Lower leg skin (tissue), 4 donors: ENCODE data around the gene KCNK7. TPM values are rescaled to one million over a fixed set of nuclear protein-coding genes. Genes with fewer than 3 reads are reported as not detected.

ENCODE experiments used
- DNase-seq, 2 donors: peaks; one replicate each; pipeline ENCODE4 v3.0.0-alpha.2; 2019; ENCODE audit warnings: low spot score in 2 of 2
- H3K4me3 ChIP-seq: fragments of 200-600 bp; sonication (generic); 2 replicates; pipeline ENCODE4 v1.5.1; 2017; ENCODE audit warnings: mild to moderate bottlenecking, low read depth; ENCODE audit not compliant: poor library complexity, severe bottlenecking
- POLR2A ChIP-seq, 2 donors: fragments of 450-650 bp; IDR thresholded peaks; one replicate each; pipeline ENCODE4 v1.6.1; 2016 to 2017; ENCODE audit warnings: antibody characterized with exemption in 2 of 2, mild to moderate bottlenecking in 1 of 2, moderate library complexity in 1 of 2
- WGBS, 2 donors: methylation state at CpG; one replicate each; pipeline ENCODE4 v1.1.5; 2018; 5-methylcytosine and 5-hydroxymethylcytosine counted together
- intact Hi-C: fragments of 100-400 bp; cut with DNase I; formaldehyde crosslinking; loops from one replicate; pipeline ENCODE4 v1.15.0; 2023; ENCODE audit warnings: low total_unique reads
- total RNA-seq, 4 donors: library from RNA; depleted of rRNA; stranded (reverse); fragments of >200 nt; gene quantifications; one replicate each; pipeline ENCODE4 v1.1.0, GENCODE V29; 2016
- TF ChIP-seq, protein P1 (sequence below), 3 donors: fragments of 450-650 bp; IDR thresholded peaks; one replicate each; pipeline ENCODE4 v1.5.1; 2016; ENCODE audit warnings: antibody characterized with exemption in 3 of 3, mild to moderate bottlenecking in 3 of 3, moderate library complexity in 2 of 3

The KCNK7 gene
- total RNA-seq, 4 donors from 2014 or later, result 168 to 197 (median 184) TPM

DNA sequence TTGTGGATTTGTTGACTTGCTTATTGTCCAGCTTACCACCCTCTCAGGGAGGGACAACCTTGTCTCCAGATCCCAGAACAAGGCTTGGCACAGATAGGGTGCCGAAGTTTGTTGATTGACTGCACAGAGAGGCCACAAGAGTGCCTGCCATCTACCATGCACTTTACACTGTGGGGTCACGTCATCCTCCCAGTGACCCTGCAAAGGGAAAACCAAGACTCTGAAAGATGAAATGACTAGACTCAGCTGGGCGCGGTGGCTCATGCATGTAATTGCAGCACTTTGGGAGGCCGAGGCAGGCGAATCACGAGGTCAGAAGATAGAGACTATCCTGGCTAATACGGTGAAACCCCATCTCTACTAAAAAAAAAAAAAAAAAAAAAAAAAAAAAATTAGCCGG, 32.8 kb downstream of the KCNK7 start:
- intact Hi-C loops, result no loop called here
- TF ChIP-seq, protein P1, sequence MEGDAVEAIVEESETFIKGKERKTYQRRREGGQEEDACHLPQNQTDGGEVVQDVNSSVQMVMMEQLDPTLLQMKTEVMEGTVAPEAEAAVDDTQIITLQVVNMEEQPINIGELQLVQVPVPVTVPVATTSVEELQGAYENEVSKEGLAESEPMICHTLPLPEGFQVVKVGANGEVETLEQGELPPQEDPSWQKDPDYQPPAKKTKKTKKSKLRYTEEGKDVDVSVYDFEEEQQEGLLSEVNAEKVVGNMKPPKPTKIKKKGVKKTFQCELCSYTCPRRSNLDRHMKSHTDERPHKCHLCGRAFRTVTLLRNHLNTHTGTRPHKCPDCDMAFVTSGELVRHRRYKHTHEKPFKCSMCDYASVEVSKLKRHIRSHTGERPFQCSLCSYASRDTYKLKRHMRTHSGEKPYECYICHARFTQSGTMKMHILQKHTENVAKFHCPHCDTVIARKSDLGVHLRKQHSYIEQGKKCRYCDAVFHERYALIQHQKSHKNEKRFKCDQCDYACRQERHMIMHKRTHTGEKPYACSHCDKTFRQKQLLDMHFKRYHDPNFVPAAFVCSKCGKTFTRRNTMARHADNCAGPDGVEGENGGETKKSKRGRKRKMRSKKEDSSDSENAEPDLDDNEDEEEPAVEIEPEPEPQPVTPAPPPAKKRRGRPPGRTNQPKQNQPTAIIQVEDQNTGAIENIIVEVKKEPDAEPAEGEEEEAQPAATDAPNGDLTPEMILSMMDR (IDR thresholded peaks at IDR 0.05), result no peak
- TF ChIP-seq POLR2A (IDR thresholded peaks at IDR 0.05), result no peak
- DNase-seq, result no peak
- no peak overlapping the region for H3K4me3 ChIP-seq
- WGBS, 2 donors, result 85 to 89% methylated on average over 9 of the region's 9 CpGs

DNA sequence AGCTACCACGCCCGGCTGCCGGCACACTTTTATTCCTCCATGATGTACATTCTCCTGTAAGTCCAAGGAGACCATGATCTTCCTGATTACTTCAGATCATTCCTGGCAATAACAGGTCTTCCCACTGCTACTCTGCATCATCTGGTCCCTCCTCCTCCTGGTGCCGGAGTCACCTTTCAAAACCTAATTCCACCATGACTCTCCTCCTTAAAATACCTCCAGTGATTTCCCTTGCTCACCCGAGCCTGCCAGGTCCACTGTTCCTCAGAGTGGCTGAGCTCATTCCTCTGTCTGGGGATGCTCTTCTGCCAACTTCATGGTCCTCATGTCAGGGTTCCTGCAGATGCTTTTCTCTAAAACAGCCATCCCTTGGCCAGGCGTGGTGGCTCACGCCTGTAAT, 33.6 kb downstream of the KCNK7 start:
- TF ChIP-seq, protein P1 (IDR thresholded peaks at IDR 0.05), result no peak
- no peak for TF ChIP-seq POLR2A (IDR thresholded peaks at IDR 0.05)
- intact Hi-C loops, result no loop called here
- DNase-seq, result no peak
- no peak overlapping the region for H3K4me3 ChIP-seq
- 91 to 92% methylated on average over 7 of the region's 7 CpGs for WGBS, 2 donors

DNA sequence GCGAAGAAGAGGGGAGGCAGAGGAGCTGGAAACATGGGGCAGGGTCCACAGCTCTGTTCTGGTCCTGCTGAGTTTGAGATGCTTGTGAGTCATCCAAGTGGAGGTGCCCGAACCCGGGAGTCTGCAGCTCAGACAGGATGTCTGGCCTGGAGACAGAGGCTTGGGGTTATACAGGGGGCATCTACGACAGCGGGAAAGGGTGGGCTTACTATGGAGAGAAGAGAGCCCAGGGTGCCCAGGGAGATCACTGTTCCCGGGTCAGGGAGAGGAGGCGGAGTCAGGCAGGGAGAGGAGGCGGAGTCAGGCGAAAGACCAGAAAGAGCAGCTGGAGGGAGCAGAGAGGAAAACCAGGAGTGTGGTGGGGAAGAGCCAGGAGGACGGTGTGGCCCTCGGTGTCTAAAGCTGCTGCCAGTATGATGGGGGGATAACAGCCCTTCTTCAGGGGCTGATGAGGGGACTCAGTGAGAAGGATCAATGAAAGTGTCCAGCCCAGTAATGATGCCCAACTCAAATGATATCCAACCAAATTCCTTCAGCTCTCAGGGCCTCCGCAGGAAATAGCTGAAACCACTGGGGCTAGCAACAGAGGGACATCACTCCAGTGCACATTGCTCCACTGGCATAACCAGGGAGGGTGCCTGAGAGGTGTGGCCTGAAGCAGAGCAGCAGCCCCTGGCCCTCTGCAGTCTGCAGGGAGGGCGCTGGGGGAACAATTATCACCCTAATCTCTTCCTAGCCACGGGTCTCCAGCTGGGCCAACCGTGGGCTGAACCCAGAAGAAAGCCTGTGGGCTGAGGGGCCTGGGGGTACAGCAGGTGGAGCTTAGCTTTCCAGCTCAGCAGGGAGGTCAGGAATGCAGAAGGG, 34.8 kb downstream of the KCNK7 start:
- TF ChIP-seq POLR2A (IDR thresholded peaks at IDR 0.05), result no peak
- TF ChIP-seq, protein P1 (IDR thresholded peaks at IDR 0.05), result no peak
- no peak for DNase-seq
- intact Hi-C loops, result no loop called here
- H3K4me3 ChIP-seq, result no peak overlapping the region
- 28 to 33% methylated on average over 15 of the region's 15 CpGs for whole genome bisulfite sequencing, 2 donors

DNA sequence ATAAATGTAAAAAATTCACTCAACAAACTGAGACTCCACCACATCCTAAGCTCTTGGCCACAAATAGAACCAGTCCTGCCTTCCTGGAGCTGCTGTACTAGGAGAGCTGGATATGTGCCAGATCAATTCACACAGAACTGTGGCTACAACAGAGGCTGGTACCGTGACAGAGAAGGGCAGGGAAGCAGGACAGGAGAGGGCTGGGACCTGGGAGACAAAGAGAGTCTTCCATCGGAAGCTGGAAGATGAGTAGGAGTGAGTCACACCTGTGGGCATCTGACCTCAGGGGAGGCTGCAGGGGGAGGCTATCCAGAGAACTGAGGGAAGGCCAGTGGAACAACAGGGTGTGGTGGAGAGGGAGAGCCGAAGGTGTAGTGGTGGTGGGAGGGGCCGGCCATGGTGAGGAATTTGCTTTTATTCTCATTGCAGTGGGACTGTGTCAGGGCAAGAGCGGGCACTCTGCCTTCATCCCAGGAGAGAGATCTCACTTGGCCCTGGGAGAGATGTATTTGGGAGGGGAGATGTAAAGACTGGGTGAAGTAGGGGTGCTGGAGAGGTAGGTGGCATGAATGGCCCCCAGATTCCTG, 35.6 kb downstream of the KCNK7 start:
- no peak overlapping the region for H3K4me3 ChIP-seq
- 25 to 28% methylated on average over 5 of the region's 5 CpGs for WGBS, 2 donors
- DNase-seq, result no peak
- TF ChIP-seq, protein P1 (IDR thresholded peaks at IDR 0.05), result no peak
- no peak for TF ChIP-seq POLR2A (IDR thresholded peaks at IDR 0.05)
- intact Hi-C loops, result no loop called here

DNA sequence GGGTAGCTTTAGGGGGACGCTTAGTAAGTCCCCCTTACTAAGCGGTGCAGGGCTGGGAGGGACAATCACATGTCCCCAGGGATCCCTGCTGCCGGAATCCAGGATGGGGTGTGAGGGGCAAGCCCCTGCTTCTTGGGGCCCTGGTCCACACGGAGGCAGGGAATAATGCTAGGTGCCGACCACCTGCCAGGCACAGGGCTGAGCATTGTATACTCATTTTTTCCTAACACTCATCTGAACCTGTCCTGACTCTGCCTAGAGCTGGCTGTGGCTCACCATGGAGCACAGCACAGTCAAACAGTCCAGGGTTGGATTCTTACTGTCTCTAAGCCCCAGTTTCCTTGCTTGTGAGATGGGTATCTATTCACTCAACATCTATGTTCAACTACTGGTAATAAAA, 36.1 kb downstream of the KCNK7 start:
- no peak overlapping the region for H3K4me3 ChIP-seq
- WGBS, 2 donors, result 38 to 65% methylated on average over 2 to 5 of the region's 5 CpGs
- no peak for DNase-seq
- intact Hi-C loops, result no loop called here
- TF ChIP-seq, protein P1 (IDR thresholded peaks at IDR 0.05), result no peak
- TF ChIP-seq POLR2A (IDR thresholded peaks at IDR 0.05), result no peak
